Neutrophil (primary cell): Measurements from ENCODE around the gene ZDHHC11B.

ENCODE experiments used
- H3K27ac ChIP-seq: fragments of 200-600 bp; sonication (generic); 2 replicates; pipeline ENCODE4 v1.5.1; 2016; ENCODE audit warnings: mild to moderate bottlenecking, moderate library complexity
- H3K27me3 ChIP-seq: fragments of 200-600 bp; sonication (generic); 2 replicates; pipeline ENCODE4 v1.6.0; 2016; ENCODE audit warnings: mild to moderate bottlenecking
- H3K36me3 ChIP-seq: fragments of 200-600 bp; sonication (generic); 2 replicates; pipeline ENCODE4 v1.5.1; 2017
- H3K4me1 ChIP-seq, 2 experiments: fragments of 200-600 bp in 1 of 2; sonication (generic) in 1 of 2; 1 replicate in 1 of 2; 2 replicates in 1 of 2; pipeline versions ENCODE4 v1.5.1 to v1.6.1; 2013 to 2016; ENCODE audit warnings: low read depth in 1 of 2, low read length in 1 of 2, mild to moderate bottlenecking in 1 of 2, moderate library complexity in 1 of 2; ENCODE audit not compliant: control insufficient read depth in 1 of 2, insufficient read depth in 1 of 2
- H3K4me3 ChIP-seq, 2 experiments: fragments of 200-600 bp in 1 of 2; sonication (generic) in 1 of 2; 1 replicate in 1 of 2; 2 replicates in 1 of 2; pipeline ENCODE4 v1.5.1; 2013 to 2016; ENCODE audit warnings: low read depth in 1 of 2, low read length in 1 of 2, mild to moderate bottlenecking in 1 of 2, moderate library complexity in 1 of 2
- H3K9me3 ChIP-seq: fragments of 200-600 bp; sonication (generic); 2 replicates; pipeline ENCODE4 v1.5.1; 2016
- TF ChIP-seq, protein P1 (sequence below): fragments of 200-600 bp; sonication (generic); IDR thresholded peaks from 2 replicates; pipeline ENCODE4 v1.5.1; 2016; ENCODE audit warnings: antibody characterized with exemption

The ZDHHC11B gene

DNA sequence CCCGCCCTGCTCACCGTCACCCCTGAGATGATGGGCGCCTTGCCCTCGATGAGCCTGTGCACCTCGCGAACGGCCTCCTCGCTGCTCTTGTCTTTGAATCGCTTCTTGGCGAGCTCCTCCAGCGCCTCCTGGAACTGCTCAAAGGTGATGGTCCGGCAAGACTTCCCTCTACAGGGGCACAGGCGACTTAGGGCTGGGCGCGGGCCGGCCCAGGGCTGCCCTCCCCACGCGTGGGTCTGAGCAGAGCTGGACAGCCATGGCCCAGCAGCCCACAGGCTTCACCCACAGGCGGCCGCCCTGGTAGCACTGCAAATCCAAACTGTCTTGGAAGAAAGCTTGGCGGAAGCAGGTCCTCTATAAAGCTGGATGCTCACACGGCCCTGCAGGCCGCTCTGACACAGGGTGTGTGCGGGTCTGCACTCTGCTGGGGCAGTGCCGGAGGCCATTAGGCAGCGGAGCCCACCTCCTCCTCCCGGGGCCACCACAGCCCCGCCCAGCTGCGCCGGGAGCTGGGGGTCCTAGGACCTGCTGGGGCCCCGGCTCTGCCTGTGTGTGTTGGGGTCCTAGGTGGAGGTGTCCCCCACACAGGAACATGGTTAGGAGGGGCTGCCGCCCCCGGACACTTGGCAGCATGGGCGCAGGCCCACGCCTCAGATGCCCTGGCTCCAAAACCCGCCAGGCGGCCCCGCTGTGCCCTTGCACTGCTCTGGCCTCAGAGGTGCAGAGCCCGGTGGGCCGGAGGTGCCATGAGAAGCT is 118.4 kb downstream of the ZDHHC11B start:
- TF ChIP-seq, protein P1, sequence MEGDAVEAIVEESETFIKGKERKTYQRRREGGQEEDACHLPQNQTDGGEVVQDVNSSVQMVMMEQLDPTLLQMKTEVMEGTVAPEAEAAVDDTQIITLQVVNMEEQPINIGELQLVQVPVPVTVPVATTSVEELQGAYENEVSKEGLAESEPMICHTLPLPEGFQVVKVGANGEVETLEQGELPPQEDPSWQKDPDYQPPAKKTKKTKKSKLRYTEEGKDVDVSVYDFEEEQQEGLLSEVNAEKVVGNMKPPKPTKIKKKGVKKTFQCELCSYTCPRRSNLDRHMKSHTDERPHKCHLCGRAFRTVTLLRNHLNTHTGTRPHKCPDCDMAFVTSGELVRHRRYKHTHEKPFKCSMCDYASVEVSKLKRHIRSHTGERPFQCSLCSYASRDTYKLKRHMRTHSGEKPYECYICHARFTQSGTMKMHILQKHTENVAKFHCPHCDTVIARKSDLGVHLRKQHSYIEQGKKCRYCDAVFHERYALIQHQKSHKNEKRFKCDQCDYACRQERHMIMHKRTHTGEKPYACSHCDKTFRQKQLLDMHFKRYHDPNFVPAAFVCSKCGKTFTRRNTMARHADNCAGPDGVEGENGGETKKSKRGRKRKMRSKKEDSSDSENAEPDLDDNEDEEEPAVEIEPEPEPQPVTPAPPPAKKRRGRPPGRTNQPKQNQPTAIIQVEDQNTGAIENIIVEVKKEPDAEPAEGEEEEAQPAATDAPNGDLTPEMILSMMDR: no peak
- no peaks in the 10 kb centered on the region for H3K9me3 ChIP-seq
- H3K36me3 ChIP-seq: peaks cover 38% of the 10 kb centered on the region
- H3K27me3 ChIP-seq: peaks cover 8% of the 10 kb centered on the region
- H3K4me1 ChIP-seq: no peaks in the 10 kb centered on the region
- H3K27ac ChIP-seq: no peak overlapping the region
- no peak overlapping the region for H3K4me3 ChIP-seq

DNA sequence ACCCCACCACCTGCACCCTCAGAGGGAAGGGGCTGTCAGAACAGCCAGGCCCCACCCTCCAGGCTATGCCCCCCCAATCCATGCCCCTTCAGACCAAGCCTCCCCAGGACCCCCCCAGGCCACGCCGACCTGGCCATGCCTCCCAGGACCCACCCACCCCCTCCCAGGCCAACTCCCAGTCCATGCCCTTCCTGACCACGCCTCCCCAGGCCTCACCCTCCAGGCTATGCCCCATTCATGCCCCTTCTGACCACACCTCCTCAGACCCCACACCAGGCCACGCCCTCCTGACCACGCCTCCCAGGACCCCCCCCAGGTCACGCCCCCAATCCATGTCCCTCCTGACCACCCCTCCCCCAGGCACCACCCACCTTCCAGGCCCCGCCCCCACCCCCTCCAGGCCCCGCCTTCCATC is 119.0 kb downstream of the ZDHHC11B start:
- Histone ChIP-seq H3K27me3 (peaks cover 2% of the 10 kb centered on the region), H3K27ac (no peak overlapping the region), H3K4me1 (no peaks in the 10 kb centered on the region), H3K9me3 (no peaks in the 10 kb centered on the region), H3K36me3 (peaks cover 44% of the 10 kb centered on the region), H3K4me3 (no peak overlapping the region)
- TF ChIP-seq, protein P1: no peak

DNA sequence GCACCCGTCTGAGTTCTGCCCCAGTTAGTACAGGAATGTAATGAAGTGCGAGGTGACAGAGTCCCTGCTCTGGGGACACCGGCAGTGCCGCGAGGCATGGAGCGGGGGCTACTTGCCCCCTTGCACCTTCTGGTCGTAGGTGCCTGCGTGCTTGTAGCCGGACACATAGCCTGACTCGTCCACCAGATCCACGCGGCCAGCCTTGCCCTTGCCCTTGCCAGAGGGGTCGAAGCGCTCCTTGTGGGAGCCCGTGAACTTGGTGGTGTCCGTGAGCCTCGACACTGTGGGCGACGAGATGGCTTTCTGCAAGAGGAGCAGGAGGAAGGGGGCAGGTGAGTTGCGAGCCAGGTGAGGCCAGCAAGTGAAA is 119.6 kb downstream of the ZDHHC11B start:
- H3K9me3 ChIP-seq: no peaks in the 10 kb centered on the region
- H3K4me3 ChIP-seq: no peak overlapping the region
- peaks cover 48% of the 10 kb centered on the region for H3K36me3 ChIP-seq

GRCh38 chr5:664343-664993 is 120.1 kb downstream of the ZDHHC11B start:
- Histone ChIP-seq H3K27me3 (no peaks in the 10 kb centered on the region), H3K4me3 (no peak overlapping the region), H3K4me1 (no peaks in the 10 kb centered on the region), H3K27ac (no peak overlapping the region), H3K9me3 (no peaks in the 10 kb centered on the region), H3K36me3 (peaks cover 48% of the 10 kb centered on the region)
- TF ChIP-seq, protein P1: no peak

More for the DNA sequence above, 119.6 kb downstream of the ZDHHC11B start:
- TF ChIP-seq, protein P1: no peak
- Histone ChIP-seq H3K27me3 (no peaks in the 10 kb centered on the region), H3K27ac (no peak overlapping the region), H3K4me1 (no peaks in the 10 kb centered on the region)

- TF ChIP-seq, protein P1: no peak
- H3K4me1 ChIP-seq: no peaks in the 10 kb centered on the region
- no peaks in the 10 kb centered on the region for H3K27me3 ChIP-seq
- peaks cover 48% of the 10 kb centered on the region for H3K36me3 ChIP-seq
- H3K9me3 ChIP-seq: no peaks in the 10 kb centered on the region
- H3K27ac ChIP-seq: no peak overlapping the region
- H3K4me3 ChIP-seq: no peak overlapping the region
These were observed 120.8 kb downstream of the ZDHHC11B start for GRCh38 chr5:663436-664342.
